NOMO-1 treated with DMSO at 0.1 percent for 48 hours (cell line): ENCODE results near the gene SLMAP.

Source experiments
- DNase-seq: peaks from one replicate; lab custom pipeline; 2025; ENCODE audit not compliant: unreplicated experiment; lab: John Stamatoyannopoulos, UW

SLMAP gene

DNA sequence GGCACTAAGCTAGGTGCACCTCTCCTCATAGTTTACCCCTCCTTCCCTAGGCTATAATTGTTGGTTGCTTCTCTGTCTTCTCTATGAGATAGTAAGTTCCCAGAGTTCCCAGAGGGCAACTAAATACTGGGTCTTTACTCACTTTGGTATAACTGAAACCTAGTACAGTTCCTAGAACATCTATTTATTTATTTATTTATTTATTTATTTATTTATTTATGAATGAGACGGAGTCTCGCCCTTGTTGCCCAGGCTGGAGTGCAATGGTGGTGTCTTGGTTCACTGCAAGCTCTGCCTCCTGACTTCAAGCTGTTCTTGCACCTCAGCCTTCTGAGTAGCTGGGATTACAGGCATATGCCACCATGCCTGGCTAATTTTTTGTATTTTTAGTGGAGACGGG lies 181.0 kb downstream of the SLMAP start:
- DNase-seq, result no peak

DNA sequence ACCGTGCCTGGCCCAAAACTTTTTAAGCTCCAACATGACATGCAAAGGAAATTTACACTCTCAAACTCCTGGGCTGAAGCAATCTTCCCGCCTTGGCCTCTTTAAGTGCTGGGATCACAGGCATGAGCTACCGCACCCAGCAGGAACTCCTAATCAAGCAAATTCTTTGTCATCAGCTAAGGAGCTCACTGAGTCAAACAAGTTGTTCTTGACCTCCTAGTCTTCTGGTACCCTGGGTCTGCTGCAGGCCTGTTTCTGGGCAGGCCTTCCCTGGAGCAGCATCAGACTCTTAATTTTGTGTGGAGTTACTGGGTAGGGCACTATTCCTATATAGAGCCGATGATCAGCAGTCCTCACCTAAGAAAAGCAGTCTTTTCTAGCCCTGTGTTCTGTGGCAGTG lies 183.7 kb downstream of the SLMAP start:
- DNase-seq, result no peak

DNA sequence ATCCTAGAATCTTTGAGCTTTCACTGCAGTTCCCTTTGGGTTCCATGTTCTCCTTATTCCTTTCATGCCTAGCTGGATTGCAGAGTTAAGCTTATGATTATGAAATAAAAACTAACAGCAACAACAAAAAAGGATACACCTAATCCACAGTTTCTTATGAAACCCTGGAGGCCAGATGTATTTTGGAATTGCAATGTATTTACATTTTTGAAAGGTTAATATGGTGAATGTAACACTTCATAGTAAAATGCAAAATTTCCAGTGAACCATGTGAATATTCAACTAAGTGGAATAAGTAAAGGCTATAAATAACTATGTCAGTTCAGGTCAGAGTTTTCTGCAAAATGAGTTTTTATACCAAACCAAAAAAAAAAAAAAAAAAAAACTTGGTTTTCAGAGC lies 186.3 kb downstream of the SLMAP start:
- no peak for DNase-seq

DNA sequence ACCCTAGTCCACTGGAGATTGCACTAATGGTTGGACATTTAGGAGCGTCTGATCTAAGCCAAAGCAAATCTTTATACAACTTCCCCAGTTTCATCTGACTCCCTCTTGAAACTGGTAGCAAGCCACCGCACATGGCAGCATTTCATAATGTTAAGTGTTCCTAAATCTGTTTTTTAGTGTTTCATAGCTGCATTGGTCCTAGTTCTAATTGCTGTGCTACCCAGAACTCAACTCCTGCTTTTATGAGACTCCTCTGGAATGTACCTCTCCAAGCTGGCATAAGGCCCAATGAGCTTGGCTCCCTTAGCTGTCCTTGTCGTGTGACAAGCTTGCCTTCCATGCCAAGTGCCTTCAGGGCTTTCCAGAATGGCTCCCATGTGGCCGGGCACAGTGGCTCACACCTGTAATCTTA lies 186.8 kb downstream of the SLMAP start:
- no peak for DNase-seq

DNA sequence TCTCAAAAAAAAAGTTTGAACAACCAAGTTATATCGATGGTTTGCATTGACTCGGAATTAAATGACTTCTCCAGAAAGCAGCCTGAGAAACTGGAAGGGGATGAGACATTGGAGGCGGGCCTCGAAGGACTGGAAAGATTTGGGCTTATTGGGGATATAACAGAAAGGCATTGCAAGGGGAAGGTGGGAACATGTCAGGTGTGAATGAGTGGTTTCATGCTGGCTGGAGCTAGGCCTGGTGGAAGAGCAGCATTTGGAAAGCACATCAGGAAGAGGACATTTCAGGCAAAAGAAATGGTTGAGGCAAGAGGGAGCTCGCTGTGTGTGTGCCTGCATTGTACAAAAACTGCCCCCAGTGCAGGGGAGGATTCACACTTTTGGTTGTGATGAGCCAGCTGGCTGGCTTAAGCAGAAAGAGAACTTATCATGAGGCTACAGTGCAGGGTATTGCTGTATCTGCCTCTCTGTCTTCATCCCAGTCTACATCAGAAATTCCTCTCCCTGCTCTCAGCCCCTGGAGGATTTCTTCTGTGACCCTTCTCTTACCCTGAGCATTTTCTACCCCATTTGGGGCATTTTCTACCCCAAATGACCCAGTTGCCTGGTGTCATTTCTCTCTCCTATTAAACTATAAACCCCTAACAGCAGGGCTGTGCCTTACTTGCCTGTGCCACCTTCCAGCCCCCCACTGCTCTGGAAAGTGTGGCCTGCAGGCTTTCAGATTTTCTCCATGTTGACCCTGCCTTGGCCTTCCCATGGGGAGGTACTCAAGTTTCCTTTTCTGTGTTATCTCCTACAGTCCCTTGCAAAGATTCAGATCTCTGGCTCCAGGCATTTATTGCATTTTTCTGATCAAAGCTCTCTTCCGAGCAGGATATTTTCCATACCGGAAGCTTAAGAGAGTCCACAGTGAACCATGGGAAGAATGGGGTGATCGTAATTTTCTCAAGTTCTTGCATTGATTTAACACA lies 187.7 kb downstream of the SLMAP start:
- DNase-seq, result no peak

DNA sequence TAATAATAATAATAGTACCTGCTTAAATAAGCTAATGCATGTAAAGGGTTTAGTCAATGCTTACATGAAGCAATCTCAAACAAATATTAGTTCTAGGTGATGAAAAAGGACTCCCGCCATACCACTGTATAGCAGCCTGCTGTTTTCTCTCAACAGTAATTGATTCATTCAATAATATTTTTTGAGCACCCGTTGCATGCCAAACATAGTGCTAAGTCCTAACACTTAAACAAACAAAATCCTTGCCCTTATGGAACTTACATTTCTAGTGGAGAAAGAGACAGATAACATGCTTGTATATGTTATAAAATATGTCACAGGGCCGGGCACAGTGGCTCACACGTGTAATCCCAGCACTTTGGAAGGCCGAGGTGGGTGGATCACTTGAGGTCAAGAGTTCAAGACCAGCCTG lies 190.9 kb downstream of the SLMAP start:
- no peak for DNase-seq

DNA sequence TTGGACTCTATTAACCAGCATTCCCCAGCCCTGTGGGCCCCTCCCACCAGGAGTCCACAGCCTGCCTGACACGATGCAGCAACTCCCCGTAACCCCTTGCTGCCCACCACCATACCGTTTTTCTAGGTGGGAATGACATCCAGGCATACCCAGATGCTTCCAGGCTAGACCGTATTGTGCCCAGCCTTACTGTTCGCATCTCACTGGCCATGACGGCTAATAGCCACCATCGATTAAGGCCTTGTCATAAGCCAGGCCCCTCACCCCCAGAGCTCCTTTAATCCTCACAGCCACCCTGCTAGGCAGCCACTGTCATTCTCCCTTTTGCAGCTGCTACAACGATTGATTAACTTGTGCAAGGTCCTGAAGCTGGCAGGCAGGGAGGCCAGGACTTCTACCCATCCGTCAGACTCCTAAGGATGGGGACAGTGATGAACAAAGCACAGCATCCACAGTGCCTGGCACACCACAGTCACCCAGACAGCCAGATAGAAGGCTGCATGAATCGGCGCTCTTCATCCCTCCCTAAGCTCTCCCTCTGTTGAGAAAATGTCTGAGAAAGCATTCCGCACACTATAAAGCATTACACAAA lies 192.1 kb downstream of the SLMAP start:
- DNase-seq, result no peak

DNA sequence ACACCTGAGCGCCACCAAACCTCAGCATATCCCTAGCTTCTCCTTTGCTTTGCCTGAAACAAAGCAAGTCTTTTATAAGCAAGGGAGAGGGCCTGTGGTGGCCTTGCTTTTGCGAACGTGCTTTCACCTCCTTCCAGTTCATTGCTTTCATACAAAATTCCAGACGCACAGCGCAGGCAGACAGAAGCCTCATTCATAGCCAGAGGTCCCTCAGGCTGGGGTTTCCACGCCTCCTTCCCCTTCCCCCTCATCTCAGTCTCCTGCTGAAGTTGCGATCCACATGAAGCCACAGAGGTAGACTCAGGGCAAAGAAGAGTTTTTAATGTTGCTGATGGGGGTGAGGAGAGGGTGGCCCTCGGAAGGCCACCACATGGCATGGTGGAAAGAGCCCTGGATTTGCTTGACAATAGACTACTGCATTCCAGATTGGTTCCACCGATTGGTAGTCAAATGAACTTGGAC lies 192.7 kb downstream of the SLMAP start:
- no peak for DNase-seq

DNA sequence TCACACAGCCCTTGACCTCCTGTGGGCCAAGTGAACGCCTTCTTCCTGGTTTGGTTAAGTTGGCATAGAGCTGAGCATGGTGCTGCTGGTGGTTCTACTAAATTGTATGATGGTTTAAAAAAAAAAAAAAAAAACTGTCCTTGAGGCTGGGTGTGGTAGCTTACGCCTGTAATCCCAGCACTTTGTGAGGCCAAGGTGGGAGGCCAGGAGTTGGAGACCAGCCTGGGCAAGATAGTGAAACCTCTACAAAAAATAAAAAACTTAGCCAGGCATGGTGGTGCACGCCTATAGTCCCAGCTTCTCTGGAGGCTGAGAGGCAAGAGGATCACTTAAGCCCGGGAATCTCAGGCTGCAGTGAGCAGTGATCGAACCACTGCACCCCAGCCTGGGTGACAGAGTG lies 193.2 kb downstream of the SLMAP start:
- DNase-seq, result no peak

DNA sequence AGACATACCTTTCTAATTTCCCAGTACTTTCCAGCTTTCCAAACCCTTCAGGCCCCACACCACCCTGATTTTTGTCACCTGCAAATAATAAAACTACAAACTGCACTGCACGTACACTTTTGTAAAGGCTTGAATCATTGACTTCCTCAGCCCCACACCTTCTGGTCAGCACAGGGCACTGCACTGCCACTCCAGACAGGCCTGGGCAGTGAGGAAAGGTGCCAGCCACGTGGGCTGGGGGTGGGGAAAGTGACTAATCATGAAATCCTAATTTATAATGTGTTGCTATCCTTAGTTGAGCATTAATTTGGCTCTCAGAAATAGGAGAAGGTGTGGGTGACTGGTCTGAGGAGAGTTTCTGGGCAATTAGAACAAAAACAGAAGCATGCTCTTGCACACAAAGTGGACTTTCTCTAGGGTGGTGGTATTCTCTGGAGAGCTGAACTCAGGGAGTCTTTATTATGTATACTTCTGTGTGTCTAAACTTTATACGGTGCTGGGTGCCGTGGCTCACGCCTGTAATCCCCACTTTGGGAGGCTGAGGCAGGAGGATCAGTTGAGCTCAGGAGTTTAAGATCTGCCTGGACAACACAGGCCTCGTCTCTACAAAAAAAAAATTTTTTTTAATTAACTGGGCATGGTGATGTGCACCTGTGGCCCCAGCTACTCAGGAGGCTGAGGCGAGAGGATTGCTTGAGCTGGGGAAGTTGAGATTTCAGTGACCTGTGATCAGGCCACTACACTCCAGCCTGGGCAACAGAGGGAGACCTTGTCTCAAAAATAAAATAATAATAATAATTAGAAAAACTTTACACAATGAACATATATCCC lies 193.9 kb downstream of the SLMAP start:
- peak; percentile 23 for DNase-seq

DNA sequence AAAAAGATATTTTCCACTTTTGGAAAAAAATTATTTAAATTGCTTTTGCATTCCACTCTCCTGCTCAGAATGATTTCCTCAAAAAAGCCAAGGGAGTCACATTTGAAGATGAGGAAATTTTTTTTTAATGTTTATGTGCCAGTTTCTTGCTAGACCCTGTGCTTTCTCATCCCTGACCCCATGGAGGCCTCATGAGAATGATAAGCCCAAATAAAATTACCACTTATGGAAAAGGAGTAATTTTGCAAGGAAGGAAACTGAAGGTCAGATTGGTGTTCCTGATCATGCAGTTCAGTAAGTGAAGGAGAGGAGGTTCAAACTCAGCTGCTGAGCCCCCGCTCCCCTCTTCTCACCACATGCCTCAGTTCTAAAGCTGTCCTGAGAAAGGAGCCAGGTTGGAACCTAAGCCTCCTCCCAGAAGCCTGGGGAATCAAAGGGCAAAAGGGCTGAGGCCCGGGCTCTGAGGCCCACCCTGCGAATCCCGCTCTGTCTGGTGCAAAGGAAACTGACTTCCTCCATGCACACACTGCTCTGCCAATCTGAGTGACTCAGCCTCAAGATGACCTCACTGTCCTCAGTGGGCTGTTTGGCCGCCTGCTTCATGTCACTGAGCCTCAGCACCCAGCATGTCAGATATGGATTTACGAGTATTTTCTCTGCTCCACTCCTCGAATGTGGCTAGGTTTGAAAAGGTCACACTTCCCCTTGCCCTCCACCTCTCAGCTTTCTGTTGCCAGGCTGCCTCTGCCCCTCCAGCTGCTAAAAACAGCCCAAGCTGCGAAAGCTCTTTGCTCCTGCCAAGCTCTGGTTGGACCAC lies 195.2 kb downstream of the SLMAP start:
- DNase-seq, result peak; percentile 93

DNA sequence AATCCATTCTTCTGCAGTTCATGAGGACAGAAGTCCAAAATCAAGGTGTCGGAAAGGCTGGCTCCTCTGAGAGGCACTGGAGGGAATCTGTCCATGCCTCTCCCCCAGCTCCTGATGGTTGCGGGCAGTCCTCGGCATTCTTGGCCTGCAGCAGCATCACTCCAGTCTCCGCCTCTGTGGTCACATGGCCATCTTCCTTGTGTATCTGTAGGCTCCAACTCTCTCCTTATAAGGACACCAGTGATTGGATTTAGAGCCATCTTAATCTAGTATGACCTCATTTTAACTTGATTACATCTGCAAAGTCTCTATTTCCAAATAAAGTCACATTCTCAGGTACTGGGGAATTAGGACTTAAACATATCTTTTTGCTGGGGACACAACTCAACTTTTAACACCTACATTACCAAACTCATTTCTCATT lies 196.1 kb downstream of the SLMAP start:
- no peak for DNase-seq

DNA sequence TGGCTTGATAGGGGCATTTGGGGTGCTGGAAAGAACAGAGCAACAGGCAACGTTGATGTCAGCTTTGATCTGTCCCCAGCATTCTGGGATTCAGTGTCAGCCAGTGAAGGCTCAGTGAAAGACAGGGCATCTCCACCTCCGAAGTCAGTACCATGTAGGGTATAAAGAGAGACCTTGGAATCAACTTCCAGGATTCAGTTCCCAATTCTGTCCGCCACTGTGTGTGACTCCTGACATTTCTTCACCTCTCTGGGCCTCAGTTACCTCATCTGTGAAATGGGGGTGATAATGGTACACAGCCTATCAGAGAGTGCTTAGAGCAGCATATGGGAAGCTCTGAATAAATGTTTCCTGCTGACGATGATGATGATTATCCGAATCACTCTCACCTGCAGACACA lies 196.5 kb downstream of the SLMAP start:
- no peak for DNase-seq

DNA sequence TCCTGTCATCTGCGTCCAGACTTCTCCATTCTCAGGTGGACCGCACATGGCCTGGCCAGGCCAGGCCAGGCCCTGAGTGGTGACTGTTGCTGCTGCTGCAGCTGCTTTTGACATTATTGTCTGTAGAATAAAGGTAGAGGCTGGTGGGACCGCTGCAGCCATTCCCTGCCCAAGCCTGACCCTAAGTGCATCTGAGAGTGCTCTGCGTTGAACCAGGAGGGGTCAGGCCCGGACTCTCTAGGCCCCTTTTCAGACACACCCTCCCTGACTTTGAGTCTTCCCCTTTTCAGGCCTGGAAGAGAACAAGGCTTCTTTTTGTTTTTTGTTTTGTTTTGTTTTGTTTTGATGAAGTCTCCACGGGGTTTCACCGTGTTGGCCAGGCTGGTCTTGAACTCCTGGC lies 197.5 kb downstream of the SLMAP start:
- no peak for DNase-seq

DNA sequence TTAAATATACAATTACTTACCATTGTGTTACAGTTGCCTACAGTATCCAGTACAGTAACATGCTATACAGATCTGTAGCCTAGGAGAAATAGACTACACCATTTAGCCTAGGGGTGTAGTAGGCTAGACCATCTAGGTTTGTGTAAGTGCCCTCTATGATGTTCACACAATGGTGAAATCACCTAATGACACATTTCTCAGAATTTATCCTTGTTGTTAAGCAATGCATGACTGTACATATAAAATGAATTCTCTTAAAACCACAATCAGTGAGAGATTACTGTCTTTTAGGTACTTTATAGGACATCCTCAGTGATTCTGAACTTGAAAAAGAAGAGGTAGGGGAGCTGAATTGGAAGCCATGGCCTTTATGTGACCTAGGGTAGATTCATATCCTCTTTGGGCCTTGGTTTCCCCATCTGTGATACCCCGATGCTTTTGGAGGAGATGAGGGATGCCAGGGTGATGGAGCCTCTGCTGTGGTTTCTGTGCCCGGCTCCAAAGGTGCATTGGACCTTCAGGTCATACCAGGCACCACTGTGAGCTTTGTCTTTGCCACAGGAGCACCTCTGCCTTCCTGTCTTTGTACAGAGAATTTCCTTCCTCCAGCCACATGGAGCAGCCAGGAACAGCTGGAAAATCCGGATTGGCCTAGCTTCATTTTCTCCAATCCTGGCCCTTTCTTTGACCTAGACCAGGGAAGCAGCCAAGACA lies 200.2 kb downstream of the SLMAP start:
- peak; percentile 67 for DNase-seq

DNA sequence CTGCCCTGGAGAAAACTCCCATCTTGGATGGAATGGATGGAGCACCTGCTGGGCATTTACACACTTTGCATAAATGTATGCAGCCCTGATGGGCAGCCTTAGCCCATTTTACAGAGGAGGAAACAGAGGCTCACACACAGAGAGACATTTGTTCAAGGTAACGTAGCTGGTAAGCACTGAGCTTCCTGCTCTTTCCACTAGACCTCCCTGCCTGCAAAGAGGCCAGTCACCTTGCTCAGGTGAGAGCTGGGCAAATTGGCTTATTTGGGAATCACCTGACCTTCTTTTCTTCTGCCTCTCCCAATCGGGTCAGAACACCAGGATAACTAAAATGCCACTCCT lies 200.7 kb downstream of the SLMAP start:
- DNase-seq, result no peak

DNA sequence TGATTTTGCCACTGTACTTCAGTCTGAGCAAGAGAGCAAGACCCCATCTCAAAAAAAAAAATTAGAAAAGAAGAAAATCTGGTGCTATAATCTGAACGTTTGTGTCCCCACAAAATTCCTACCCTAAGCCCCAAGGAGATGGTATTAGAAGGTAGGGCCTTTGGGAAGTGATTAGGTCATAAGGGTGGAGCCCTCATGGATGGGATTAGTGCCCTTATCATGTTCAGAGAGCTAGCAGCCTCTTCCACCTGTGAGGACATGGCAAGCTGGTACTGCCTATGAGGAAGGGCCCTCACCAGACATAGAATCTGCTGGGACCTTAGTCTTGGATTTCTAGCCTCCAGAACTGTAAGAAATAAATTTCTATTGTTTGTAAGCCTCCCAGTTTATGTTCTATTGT lies 201.7 kb downstream of the SLMAP start:
- DNase-seq, result no peak

DNA sequence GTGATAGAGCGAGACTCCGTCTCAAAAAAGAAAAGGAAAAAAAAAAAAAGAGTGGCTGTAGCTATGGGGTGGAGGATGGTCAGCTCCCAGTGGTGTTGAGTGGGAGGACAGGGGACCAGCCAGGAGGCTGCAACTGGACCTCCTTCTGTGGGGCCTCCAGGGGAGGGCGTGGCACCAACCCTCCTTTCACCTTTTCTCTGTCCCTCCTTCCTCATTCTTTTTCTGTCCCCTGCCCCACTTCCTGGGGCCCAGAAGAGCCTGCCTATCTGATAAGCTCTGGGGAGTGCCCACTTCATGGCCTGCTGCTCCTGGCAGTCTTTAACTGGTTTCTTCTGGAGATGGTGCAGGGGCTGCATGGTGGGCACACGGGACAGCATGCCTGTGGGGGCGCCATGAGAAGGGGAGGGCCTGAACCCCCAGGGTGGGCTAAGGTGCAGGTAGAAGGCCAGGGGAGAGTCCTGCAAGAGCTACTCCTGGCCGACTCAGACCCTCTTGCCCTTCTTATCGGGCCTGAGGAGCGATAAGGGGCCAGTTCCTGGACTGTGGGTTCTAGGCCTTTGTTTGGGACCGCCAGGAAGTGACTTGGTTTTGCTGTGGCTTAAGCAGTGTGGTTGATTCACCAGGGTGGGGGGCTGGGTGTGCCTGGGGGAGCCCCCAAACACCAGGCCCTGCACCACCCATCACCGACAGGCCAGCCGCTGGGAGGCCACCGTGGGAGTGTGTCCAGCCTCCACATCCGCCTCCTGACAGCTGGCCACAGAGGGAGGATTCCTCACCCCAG lies 202.7 kb downstream of the SLMAP start:
- DNase-seq, result no peak

DNA sequence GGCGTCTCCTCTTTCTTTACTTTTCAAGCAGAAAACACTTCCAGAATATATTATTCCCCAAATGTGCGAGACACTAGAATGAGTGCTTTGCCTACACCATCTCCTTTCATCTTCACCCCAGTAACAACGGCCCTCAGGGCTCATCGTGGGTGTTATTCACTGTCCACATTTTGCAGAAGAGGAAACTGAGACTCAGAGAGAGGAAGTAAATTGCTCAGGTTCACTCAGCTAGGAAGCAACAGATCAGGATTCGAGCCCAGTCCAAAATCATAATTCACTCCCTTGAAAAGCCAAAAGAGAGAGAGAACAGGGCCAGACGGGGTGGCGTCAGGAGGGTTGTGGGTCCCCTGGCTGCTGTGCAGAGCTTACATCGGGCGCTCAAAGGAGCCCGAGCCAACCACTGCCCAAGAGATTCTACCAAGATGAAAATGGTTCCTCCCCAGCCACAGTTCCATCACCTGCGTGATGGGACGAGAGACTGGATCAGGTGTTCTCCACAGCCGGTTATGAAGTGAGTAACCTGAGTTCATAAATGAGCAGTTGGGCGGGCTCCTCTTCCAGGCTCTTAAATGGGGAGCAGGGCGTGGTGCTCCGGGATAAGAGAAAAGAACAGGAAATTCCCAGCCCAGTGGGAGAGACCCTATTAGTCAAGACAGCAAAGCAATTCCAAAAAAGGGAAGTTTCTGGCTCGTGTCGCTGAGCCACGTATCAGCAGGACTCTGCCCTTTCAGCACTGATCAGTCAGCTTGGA lies 203.5 kb downstream of the SLMAP start:
- peak; percentile 34 for DNase-seq
